Psoas muscle (tissue), 8 donors: ENCODE measurements around the gene SLC25A19. TPM values are rescaled to one million over a fixed set of nuclear protein-coding genes. Genes with fewer than 3 reads are reported as not detected.

Source experiments
- ATAC-seq, 4 donors: fragments of 200-7000 bp; cut with Tn5 transposase; one replicate each; pipeline ENCODE4 v1.9.1; 2020; ENCODE audit warnings: moderate library complexity in 3 of 4, mild to moderate bottlenecking in 2 of 4
- DNase-seq, 2 donors: peaks; one replicate each; pipeline ENCODE4 v3.0.0-alpha.2; 2020
- H3K27ac ChIP-seq: fragments of 200-600 bp; one replicate; pipeline ENCODE4 v1.8.0; 2022
- H3K27me3 ChIP-seq, 3 donors: fragments of 200-600 bp in 1 of 3; one replicate each; pipeline versions ENCODE4 v1.6.1 to v1.8.0; 2013 to 2022; ENCODE audit warnings: low read length in 2 of 3, mild to moderate bottlenecking in 2 of 3, moderate library complexity in 1 of 3; ENCODE audit not compliant: insufficient read depth in 3 of 3
- H3K36me3 ChIP-seq, 2 donors: fragments of 200-600 bp in 1 of 2; one replicate each; pipeline versions ENCODE4 v1.6.1 to v1.8.0; 2013 to 2022; ENCODE audit warnings: low read depth in 1 of 2, mild to moderate bottlenecking in 1 of 2, moderate library complexity in 1 of 2; ENCODE audit not compliant: insufficient read depth in 1 of 2
- H3K4me1 ChIP-seq: fragments of 200-600 bp; one replicate; pipeline ENCODE4 v1.8.0; 2022
- H3K4me3 ChIP-seq: fragments of 200-600 bp; one replicate; pipeline ENCODE4 v1.8.0; 2022; ENCODE audit warnings: mild to moderate bottlenecking
- H3K9me3 ChIP-seq: fragments of 200-600 bp; one replicate; pipeline ENCODE4 v1.8.0; 2022
- WGBS, 3 donors: extraction: QIAGEN DNeasy Blood & Tissue Kit; methylation state at CpG; one replicate each; pipeline versions ENCODE4 v1.1.6 to v1.1.7; 2013; 5-methylcytosine and 5-hydroxymethylcytosine counted together
- intact Hi-C, 2 donors: fragments of 100-400 bp; cut with DNase I; formaldehyde crosslinking; loops; one replicate each; pipeline versions ENCODE4 v1.11.0 to v1.14.2; 2022
- polyA plus RNA-seq, 3 donors: library from polyadenylated mRNA; stranded (reverse); fragments of 200-250 nt; gene quantifications; one replicate each; pipeline ENCODE4 v1.2.3, GENCODE V29; 2013
- total RNA-seq, 4 donors: library from RNA; stranded (reverse); fragmentation: NEBNext Ultra II Directional in 2 of 4; extraction: Animal tissue kit (Norgen Biotek cat#: 25700) in 2 of 4; gene quantifications; one replicate each; pipeline versions ENCODE4 v1.2.1 to v1.2.4, GENCODE V29; 2021 to 2023
- TF ChIP-seq, protein P1 (sequence below): fragments of 200-600 bp; IDR thresholded peaks from one replicate; pipeline ENCODE4 v1.8.0; 2022; ENCODE audit warnings: antibody characterized with exemption
- donor health status: healthy with polysubstance abuse.
- donor health status: DM: no; HTN: no; CAD: no; lungs with moderate emphysema.
- donor health status: Bipolar disorder and iron deficiency.
- donor health status: healthy.
- donor health status: DM: yes; HTN: yes; CAD: no.
- donor health status: DM: no; HTN: no; CAD: no.
- donor health status: DM: no; HTN: no; CAD: no.
- donor health status: DM: yes; HTN: yes; CAD: no.

The SLC25A19 gene
- total and polyA plus RNA-seq, 7 donors: 11.3 to 52.7 (median 24.9) TPM

DNA sequence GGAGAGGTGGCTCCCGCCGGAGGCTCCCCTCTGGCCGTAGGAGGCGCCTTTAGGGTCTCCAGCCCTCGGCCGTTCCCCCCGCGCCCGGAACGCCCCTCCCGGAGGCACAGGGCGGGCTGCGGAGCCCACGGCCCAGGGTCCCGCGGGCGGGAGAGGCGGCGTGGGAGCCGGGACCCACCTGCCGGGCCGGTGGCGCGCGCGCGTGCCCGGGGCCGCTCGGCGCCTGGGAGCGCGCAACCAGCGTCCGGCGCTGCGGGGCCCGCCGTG lies 18.3 kb downstream of the SLC25A19 start, which contains the start of gene MIF4GD:
TSS of gene MIF4GD (minus strand) at position 266 of the 267 bp plus-strand sequence. CDS start 1,036 bp downstream, outside the sequence.
- H3K4me3 ChIP-seq: peak within 1 kb of the TSS; percentile 77
- TF ChIP-seq, protein P1, sequence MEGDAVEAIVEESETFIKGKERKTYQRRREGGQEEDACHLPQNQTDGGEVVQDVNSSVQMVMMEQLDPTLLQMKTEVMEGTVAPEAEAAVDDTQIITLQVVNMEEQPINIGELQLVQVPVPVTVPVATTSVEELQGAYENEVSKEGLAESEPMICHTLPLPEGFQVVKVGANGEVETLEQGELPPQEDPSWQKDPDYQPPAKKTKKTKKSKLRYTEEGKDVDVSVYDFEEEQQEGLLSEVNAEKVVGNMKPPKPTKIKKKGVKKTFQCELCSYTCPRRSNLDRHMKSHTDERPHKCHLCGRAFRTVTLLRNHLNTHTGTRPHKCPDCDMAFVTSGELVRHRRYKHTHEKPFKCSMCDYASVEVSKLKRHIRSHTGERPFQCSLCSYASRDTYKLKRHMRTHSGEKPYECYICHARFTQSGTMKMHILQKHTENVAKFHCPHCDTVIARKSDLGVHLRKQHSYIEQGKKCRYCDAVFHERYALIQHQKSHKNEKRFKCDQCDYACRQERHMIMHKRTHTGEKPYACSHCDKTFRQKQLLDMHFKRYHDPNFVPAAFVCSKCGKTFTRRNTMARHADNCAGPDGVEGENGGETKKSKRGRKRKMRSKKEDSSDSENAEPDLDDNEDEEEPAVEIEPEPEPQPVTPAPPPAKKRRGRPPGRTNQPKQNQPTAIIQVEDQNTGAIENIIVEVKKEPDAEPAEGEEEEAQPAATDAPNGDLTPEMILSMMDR: no peak
- ATAC-seq (no peak), DNase-seq (no peak)
- H3K27ac ChIP-seq: peak within 1 kb of the TSS; percentile 97
- H3K9me3 ChIP-seq: no peaks in the 10 kb centered on the region
- H3K4me1 ChIP-seq: peaks cover 22% of the 10 kb centered on the region
- intact Hi-C loops: loop anchor here in 1 of 2 donors (5.0 kb wide), 1 partner anchor 64 kb away; the partner anchor contains the start of gene NUP85
- H3K36me3 ChIP-seq: peaks cover 0 to 46% of the 10 kb centered on the region in 2 donors
- 0 to 3% (median 0%) methylated on average over 6 to 39 of the region's 39 CpGs for WGBS, 3 donors
- no peaks in the 10 kb centered on the region for H3K27me3 ChIP-seq

DNA sequence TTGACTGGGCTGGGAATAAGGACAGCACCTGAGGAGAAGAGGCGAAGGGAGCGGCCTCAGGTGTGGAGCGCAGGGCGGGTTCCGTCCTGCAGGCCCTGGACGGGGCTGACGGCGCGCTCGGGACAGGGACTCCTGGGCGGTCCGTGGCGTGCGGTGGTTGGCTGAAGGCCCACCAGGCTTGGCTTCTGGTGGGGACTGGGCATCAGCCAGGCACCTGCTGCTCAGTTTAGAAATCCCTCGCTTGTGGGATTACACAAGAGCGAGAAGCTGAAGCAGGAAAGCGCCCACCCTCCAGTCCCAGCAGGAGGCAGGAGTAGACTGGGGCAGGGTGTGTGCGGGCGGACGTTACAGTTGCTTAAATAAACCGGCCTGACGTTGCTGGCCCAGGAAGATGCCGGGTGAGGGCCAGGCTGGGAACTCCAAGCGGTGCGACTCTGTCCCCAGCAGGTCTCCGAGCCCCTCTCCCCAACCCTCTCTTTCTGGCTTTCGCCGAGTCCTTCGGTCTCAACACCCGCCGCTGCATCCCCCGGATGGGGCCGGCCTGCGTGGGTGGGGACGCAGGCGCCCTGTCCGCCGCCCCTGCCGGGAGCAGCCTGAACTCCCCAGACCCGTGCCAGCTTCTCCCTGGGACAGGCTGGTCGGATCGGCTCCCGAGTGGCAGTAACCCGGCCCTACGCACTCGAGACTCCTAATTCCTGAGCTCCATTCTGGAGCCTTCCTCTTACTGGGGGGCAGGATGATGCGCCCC lies 18.8 kb downstream of the SLC25A19 start:
- H3K4me3 ChIP-seq: peak overlapping the region; percentile 77
- H3K9me3 ChIP-seq: no peaks in the 10 kb centered on the region
- WGBS, 3 donors: 0 to 1% (median 0%) methylated on average over 36 to 47 of the region's 47 CpGs
- intact Hi-C loops: loop anchor here in 1 of 2 donors (5.0 kb wide), 1 partner anchor 63 kb away; the partner anchor contains the start of gene NUP85
- H3K27me3 ChIP-seq: no peaks in the 10 kb centered on the region
- peaks cover 22% of the 10 kb centered on the region for H3K4me1 ChIP-seq
- H3K27ac ChIP-seq: peak overlapping the region; percentile 97
- peak; percentile 82 to 93 for DNase-seq
- ATAC-seq: peak; percentile 75 to 82 (median 77)
- TF ChIP-seq, protein P1: peak; percentile 8
- peaks cover 3 to 49% of the 10 kb centered on the region in 2 donors for H3K36me3 ChIP-seq

DNA sequence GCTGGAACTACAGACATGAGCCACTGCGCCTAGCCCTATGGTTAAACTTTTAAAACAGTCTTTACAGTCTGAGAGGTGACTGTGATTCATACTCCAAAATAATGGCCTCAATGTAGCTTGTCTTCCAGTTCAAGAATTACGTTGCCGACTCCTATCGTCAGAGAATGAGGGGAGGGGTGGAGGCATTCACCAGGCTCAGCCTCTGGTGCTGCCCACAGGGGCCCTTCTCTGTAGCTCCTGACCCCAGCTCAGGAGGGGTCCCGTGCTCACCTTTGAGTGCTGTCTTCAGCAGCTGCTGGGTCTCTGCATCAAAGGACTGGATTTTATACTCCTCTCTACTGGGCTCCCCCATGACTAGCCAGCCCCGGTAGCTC lies 19.4 kb downstream of the SLC25A19 start:
- Histone ChIP-seq H3K27ac (peak overlapping the region; percentile 97), H3K4me1 (peaks cover 22% of the 10 kb centered on the region), H3K36me3 (peaks cover 3 to 49% of the 10 kb centered on the region in 2 donors), H3K4me3 (peak overlapping the region; percentile 77), H3K9me3 (no peaks in the 10 kb centered on the region), H3K27me3 (no peaks in the 10 kb centered on the region)
- DNase-seq (no peak), ATAC-seq (peak in 2 of 4 donors; percentile 0 to 1)
- TF ChIP-seq, protein P1: no peak
- intact Hi-C loops: loop anchor here in 1 of 2 donors (5.0 kb wide), 1 partner anchor 63 kb away; the partner anchor contains the start of gene NUP85
- 21 to 25% (median 23%) methylated on average over 6 of the region's 6 CpGs for WGBS, 3 donors

DNA sequence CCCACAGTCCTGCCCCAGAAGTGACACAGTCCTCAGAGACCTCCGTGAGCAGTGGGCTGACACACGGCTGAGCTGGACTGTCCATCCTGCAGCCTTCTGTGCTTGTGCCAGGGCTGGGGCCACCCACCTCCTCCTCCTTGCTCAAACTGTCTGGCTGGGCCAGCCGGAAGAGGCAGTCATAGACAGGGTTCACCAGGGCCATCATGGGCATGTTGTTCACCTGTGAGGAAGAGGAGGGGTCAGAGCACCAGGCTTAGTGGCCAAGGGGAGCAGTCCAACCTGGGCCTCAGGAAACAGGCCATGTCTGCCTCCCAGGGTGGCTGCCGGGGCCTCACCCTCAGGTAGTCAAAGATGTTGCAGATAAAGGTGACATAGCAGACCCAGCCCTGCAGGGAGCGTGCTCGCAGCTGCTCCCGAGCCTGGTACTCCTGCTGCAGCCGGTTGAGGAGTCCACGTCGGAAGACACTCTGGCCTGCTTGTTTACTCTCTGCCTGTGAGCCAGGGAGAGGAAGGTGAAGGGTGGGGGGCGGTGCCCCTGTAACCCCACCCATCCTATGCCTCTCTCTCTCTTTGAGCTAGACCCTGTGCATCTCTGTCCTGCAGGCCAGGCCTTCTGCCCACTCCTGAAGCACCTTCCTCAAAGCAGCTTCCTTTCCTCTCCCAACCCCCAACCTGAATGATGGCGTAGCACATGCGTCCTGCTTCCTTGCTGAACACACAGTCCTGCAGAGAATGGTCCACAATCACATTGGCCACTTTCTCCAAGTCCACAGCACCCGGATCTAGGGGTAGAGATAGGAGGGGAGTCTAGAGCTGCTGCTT lies 21.6 kb downstream of the SLC25A19 start:
- Histone ChIP-seq H3K4me3 (no peak overlapping the region), H3K27me3 (no peaks in the 10 kb centered on the region), H3K36me3 (peaks cover 3 to 54% of the 10 kb centered on the region in 2 donors), H3K27ac (no peak overlapping the region), H3K9me3 (no peaks in the 10 kb centered on the region), H3K4me1 (peaks cover 29% of the 10 kb centered on the region)
- intact Hi-C loops: no loop called here
- WGBS, 3 donors: 33 to 43% (median 41%) methylated on average over 14 of the region's 14 CpGs
- peak in 1 of 2 donors; percentile 39 for DNase-seq
- TF ChIP-seq, protein P1: no peak
- no peak for ATAC-seq
